ENCODE measurements around the gene PLEKHB1.

DNA sequence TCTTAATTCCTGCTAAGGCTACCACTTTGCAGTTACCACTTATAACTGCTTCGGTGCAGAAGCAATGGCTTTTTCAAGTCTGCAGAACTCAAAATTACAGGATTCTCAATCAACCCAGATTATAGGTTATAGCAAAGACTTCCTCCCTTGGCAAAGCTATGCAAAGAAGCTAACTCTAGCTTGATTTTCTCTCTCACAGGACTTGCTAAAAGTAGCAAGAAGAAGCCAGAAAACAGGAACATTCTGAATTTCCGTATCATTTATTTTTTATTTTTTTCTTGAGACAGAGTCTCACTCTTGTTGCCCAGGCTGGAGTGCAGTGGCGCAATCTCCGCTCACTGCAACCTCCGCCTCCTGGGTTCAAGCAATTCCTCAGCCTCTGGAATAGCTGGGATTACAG is 10.7 kb upstream of the PLEKHB1 start:
- TF ChIP-seq, protein P1, sequence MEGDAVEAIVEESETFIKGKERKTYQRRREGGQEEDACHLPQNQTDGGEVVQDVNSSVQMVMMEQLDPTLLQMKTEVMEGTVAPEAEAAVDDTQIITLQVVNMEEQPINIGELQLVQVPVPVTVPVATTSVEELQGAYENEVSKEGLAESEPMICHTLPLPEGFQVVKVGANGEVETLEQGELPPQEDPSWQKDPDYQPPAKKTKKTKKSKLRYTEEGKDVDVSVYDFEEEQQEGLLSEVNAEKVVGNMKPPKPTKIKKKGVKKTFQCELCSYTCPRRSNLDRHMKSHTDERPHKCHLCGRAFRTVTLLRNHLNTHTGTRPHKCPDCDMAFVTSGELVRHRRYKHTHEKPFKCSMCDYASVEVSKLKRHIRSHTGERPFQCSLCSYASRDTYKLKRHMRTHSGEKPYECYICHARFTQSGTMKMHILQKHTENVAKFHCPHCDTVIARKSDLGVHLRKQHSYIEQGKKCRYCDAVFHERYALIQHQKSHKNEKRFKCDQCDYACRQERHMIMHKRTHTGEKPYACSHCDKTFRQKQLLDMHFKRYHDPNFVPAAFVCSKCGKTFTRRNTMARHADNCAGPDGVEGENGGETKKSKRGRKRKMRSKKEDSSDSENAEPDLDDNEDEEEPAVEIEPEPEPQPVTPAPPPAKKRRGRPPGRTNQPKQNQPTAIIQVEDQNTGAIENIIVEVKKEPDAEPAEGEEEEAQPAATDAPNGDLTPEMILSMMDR (IDR thresholded peaks at IDR 0.05; ENCODE audit: low read depth, low read length, poor library complexity, severe bottlenecking), result no peak
- no peak for TF ChIP-seq EZH2phosphoT487 (IDR thresholded peaks at IDR 0.05; ENCODE audit: borderline replicate concordance, low read length)
